HL-60 (cell line): Measurements from ENCODE around the gene CLEC19A.

ENCODE experiments used
- DNase-seq, 2 experiments: peaks; one replicate each; pipeline ENCODE4 v3.0.0-alpha.2; 2010 to 2020; ENCODE audit warnings: low read depth in 1 of 2, low spot score in 1 of 2
- H3K27ac ChIP-seq: fragments of 250-450 bp; sonication (Bioruptor Pico); replicated peaks from 2 replicates; pipeline ENCODE4 v1.5.1; 2020; ENCODE audit warnings: mild to moderate bottlenecking, moderate library complexity
- H3K27me3 ChIP-seq: fragments of 250-450 bp; sonication (Bioruptor Pico); 2 replicates; pipeline ENCODE4 v1.5.1; 2021; ENCODE audit warnings: mild to moderate bottlenecking, moderate library complexity; ENCODE audit not compliant: insufficient read depth, poor library complexity, severe bottlenecking
- H3K4me3 ChIP-seq: replicated peaks from 2 replicates; pipeline ENCODE4 v1.5.1; 2011; ENCODE audit warnings: mild to moderate bottlenecking, control low read depth, low read length; ENCODE audit not compliant: insufficient read depth
- CTCF ChIP-seq: IDR thresholded peaks from one replicate; pipeline ENCODE4 v1.5.1; 2011; ENCODE audit warnings: low read length, control low read depth, inconsistent platforms; ENCODE audit not compliant: insufficient read depth
- GABPA ChIP-seq: IDR thresholded peaks from 2 replicates; pipeline ENCODE4 v1.6.1; 2012; ENCODE audit warnings: low read depth
- POLR2AphosphoS5 ChIP-seq: IDR thresholded peaks from 2 replicates; pipeline ENCODE4 v1.6.1; 2012; ENCODE audit warnings: low read depth
- REST ChIP-seq: IDR thresholded peaks from 2 replicates; pipeline ENCODE4 v1.6.1; 2012; ENCODE audit warnings: low read depth; ENCODE audit not compliant: insufficient replicate concordance
- SPI1 ChIP-seq: IDR thresholded peaks from 2 replicates; pipeline ENCODE4 v1.6.1; 2012; ENCODE audit warnings: low read depth, mild to moderate bottlenecking, borderline replicate concordance

The CLEC19A gene

GRCh38 chr16:19338335-19338734 lies 52.8 kb downstream of the CLEC19A start:
- Histone ChIP-seq H3K27ac (no peak overlapping the region), H3K4me3 (no peak overlapping the region), H3K27me3 (no peaks in the 10 kb centered on the region)
- no peak for DNase-seq
- no peak for TF ChIP-seq SPI1

- TF ChIP-seq CTCF (no peak), SPI1 (no peak), GABPA (no peak), REST (no peak), POLR2AphosphoS5 (no peak)
- H3K27ac ChIP-seq: no peak overlapping the region
- DNase-seq: no peak
- H3K4me3 ChIP-seq: no peak overlapping the region
- no peaks in the 10 kb centered on the region for H3K27me3 ChIP-seq
Measured at GRCh38 chr16:19344224-19344801, 58.8 kb downstream of the CLEC19A start.

GRCh38 chr16:19344980-19345379 lies 59.4 kb downstream of the CLEC19A start:
- no peak for DNase-seq
- H3K27ac ChIP-seq: no peak overlapping the region
- no peak overlapping the region for H3K4me3 ChIP-seq
- TF ChIP-seq SPI1: no peak
- no peak for TF ChIP-seq CTCF
- TF ChIP-seq POLR2AphosphoS5: no peak
- no peak for TF ChIP-seq GABPA
- no peak for TF ChIP-seq REST
- H3K27me3 ChIP-seq: no peaks in the 10 kb centered on the region

- TF ChIP-seq GABPA (no peak), POLR2AphosphoS5 (no peak), REST (no peak), CTCF (no peak), SPI1 (no peak)
- H3K27me3 ChIP-seq: no peaks in the 10 kb centered on the region
- no peak for DNase-seq
- H3K4me3 ChIP-seq: no peak overlapping the region
- H3K27ac ChIP-seq: no peak overlapping the region
Measured at GRCh38 chr16:19346335-19346922, 60.9 kb downstream of the CLEC19A start.
